Heart right ventricle (tissue), 16 donors: ENCODE measurements around the gene GRN. TPM values are rescaled to one million over a fixed set of nuclear protein-coding genes. Genes with fewer than 3 reads are reported as not detected.
A peak's percentile ranks its signal among the peaks of the same experiment; 100 is the strongest.

ENCODE experiments used
- ATAC-seq, 8 donors: fragments of 200-7000 bp; cut with Tn5 transposase; one replicate each; pipeline ENCODE4 v1.9.1; 2020; ENCODE audit warnings: mild to moderate bottlenecking in 8 of 8, moderate library complexity in 8 of 8, moderate number of reproducible peaks in 1 of 8
- DNase-seq, 2 donors: peaks; one replicate each; pipeline ENCODE4 v3.0.0-alpha.2; 2020
- H3K27ac ChIP-seq, 10 donors: fragments of 200-600 bp; sonication (generic) in 2 of 10; one replicate each; pipeline versions ENCODE4 v1.5.0 to v1.8.0; 2020 to 2022; ENCODE audit warnings: mild to moderate bottlenecking in 3 of 10
- H3K27me3 ChIP-seq, 7 donors: fragments of 200-600 bp; one replicate each; pipeline ENCODE4 v1.8.0; 2021 to 2022; ENCODE audit warnings: mild to moderate bottlenecking in 2 of 7
- H3K36me3 ChIP-seq, 9 donors: fragments of 200-600 bp; sonication (generic) in 1 of 9; one replicate each; pipeline versions ENCODE4 v1.5.0 to v1.8.0; 2020 to 2022; ENCODE audit warnings: mild to moderate bottlenecking in 2 of 9
- H3K4me1 ChIP-seq, 9 donors: fragments of 200-600 bp; sonication (generic) in 1 of 9; one replicate each; pipeline versions ENCODE4 v1.5.0 to v1.8.0; 2020 to 2022; ENCODE audit warnings: mild to moderate bottlenecking in 4 of 9
- H3K4me3 ChIP-seq, 10 donors: fragments of 200-600 bp; sonication (generic) in 2 of 10; one replicate each; pipeline versions ENCODE4 v1.5.0 to v1.8.0; 2020 to 2022; ENCODE audit warnings: mild to moderate bottlenecking in 7 of 10, moderate library complexity in 2 of 10
- H3K9me3 ChIP-seq, 11 donors: fragments of 200-600 bp in 10 of 11; sonication (generic) in 2 of 11; one replicate each; pipeline versions ENCODE4 v1.5.0 to v1.8.0; 2013 to 2022; ENCODE audit warnings: mild to moderate bottlenecking in 2 of 11, control low read depth in 1 of 11, moderate library complexity in 1 of 11
- WGBS, 2 donors: extraction: QIAGEN DNeasy Blood & Tissue Kit; methylation state at CpG; one replicate each; pipeline ENCODE4 v1.1.7; 2013; ENCODE audit warnings: inconsistent platforms in 1 of 2; 5-methylcytosine and 5-hydroxymethylcytosine counted together
- intact Hi-C, 10 donors: fragments of 100-400 bp; cut with DNase I; formaldehyde crosslinking; loops; one replicate each; pipeline versions ENCODE4 v1.11.1 to v1.14.2; 2022
- polyA plus RNA-seq, 2 donors: library from polyadenylated mRNA; stranded (reverse); fragments of 200-250 nt; gene quantifications; one replicate each; pipeline ENCODE4 v1.2.3, GENCODE V29; 2013
- total RNA-seq, 10 donors: library from RNA; stranded (reverse); fragmentation: NEBNext Ultra II Directional in 3 of 10; extraction: Animal tissue kit (Norgen Biotek cat#: 25700) in 3 of 10; gene quantifications; one replicate each; pipeline versions ENCODE4 v1.2.1 to v1.2.4, GENCODE V29; 2021 to 2023
- TF ChIP-seq, protein P1 (sequence below), 9 donors: fragments of 200-600 bp; sonication (generic) in 2 of 9; IDR thresholded peaks; one replicate each; pipeline versions ENCODE4 v1.5.0 to v1.8.0; 2021 to 2022; ENCODE audit warnings: antibody characterized with exemption in 9 of 9, mild to moderate bottlenecking in 5 of 9, moderate library complexity in 1 of 9
- donor health status: Arrhythmogenic right ventricular cardiomyopathy.
- donor health status: ischemic (EF 13 %, LVEDD 7.1; RV severe dilation, severe dysfunction).
- donor health status: healthy with polysubstance abuse.
- donor health status: DM: no; HTN: yes; CAD: no.
- donor health status: DM: no; HTN: no; CAD: no.
- donor health status: ischemic (EF 25% LVEDD 6.9; RV normal size, moderate dysfunction).
- donor health status: ischemic (EF 25% LVEDD 5.7; RV mildly dilated, moderate dysfunction).
- donor health status: healthy.
- donor health status: DM: yes; HTN: yes; CAD: no.
- donor health status: Ischemic cardiomyopathy.
- donor health status: ischemic (EF 35%, LVEDD 5.7; RV mildly dilated, moderate dysfunction).
- donor health status: nonischemic (EF 11% LVEDD 7.7; RV severe dilation, severe dysfunction).
- donor health status: DM: yes; HTN: yes; CAD: no.
- donor health status: PGD.
- donor health status: ischemic (EF 29% LVEDD 5.4; RV normal size, mild dysfunction).
- donor health status: nonischemic (EF 23%, LVEDD 6.1; RV moderate dilation, normal function).

The GRN gene
- total and polyA plus RNA-seq, 12 donors, result 41.5 to 303 (median 148) TPM

DNA sequence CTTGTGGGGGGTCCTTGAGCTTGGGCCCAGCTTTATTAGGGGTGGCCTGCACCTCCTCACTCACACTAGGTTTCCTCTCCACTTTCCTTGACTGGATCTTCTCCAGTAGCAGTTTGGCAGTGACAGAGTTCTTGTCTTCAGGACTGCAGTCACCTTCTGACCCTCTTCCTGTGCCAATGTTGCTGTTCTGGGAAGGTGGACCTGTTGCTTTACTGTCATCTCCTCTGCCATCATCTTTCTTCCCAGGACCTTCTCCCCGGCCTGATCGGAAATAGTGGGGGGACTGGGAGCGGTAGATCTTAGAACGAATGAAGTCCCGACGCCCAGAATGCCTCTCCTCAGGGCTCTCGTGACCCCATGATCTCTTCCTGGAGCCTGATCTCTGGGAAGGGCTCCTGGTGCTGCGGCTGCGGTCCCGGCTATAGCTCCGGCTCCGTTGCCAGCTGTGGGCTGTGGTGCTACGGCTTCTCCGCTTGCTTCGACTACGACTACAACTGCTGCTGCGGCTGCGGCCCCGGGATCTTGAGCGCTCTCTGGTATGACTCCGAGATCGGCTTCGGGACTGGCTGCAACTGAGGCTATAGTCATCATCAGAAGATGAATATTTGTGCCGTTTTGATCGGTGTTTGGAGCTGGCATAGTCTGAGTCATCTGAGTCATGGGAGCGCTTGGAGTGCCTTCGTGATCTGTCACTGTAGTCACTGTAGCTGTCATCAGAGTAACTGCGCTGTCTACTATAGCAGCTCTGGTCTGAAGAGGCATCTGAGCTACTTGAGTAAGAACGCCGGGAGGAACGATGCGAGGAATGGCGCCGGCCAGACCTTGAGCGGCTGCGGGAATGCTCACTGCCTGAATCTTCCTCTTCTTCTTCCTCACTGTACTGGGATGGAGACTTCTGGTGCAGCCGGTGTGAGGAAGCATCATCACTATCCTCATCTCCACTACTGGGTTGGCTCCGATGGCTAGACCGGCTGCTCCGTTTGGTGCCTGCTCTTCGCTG, 53.9 kb downstream of the GRN start:
- Histone ChIP-seq H3K36me3 (peaks cover 0 to 85% (median 36%) of the 10 kb centered on the region in 9 donors), H3K27ac (no peak overlapping the region), H3K4me3 (no peak overlapping the region), H3K9me3 (no peaks in the 10 kb centered on the region), H3K4me1 (no peaks in the 10 kb centered on the region), H3K27me3 (no peaks in the 10 kb centered on the region)
- TF ChIP-seq, protein P1, sequence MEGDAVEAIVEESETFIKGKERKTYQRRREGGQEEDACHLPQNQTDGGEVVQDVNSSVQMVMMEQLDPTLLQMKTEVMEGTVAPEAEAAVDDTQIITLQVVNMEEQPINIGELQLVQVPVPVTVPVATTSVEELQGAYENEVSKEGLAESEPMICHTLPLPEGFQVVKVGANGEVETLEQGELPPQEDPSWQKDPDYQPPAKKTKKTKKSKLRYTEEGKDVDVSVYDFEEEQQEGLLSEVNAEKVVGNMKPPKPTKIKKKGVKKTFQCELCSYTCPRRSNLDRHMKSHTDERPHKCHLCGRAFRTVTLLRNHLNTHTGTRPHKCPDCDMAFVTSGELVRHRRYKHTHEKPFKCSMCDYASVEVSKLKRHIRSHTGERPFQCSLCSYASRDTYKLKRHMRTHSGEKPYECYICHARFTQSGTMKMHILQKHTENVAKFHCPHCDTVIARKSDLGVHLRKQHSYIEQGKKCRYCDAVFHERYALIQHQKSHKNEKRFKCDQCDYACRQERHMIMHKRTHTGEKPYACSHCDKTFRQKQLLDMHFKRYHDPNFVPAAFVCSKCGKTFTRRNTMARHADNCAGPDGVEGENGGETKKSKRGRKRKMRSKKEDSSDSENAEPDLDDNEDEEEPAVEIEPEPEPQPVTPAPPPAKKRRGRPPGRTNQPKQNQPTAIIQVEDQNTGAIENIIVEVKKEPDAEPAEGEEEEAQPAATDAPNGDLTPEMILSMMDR (IDR thresholded peaks at IDR 0.05), result no peak
- ATAC-seq, result peak in 2 of 8 donors; percentile 15 to 56
- WGBS, 2 donors, result 96 to 98% methylated on average over 41 of the region's 41 CpGs
- intact Hi-C loops, result loop anchor here in 1 of 10 donors (10.0 kb wide), 1 partner anchor 126 kb away; no protein-coding TSS in a partner anchor
- no peak for DNase-seq

DNA sequence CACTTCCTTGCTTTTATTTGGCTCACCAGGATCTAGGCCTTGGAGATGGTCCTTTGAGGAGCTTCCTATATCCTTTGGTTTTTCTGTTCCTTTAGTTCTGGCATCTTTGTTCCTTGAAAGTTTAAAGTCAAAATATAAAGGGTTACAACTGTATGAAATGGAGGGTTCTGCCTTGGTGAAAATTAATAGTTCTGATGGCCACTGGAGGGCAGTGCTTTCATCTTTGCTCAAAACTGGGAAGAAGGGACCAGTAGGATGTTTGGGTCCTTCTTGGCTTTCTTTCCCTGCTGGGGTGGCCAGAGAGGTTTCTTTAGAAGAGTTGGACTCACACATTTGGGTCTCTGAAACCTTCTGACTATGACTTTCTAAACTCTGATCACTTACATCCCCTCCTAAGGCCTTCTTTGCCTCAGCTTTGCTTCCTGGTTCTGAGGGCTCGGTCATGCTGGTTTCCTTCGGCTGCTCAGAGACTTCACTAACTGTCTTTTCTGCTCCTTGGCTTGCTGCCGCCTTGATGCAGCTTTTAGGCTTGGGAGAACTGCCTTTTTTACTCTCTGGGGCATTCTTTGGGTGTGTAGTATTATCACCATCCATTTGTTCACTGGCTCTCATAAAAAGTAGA, 55.2 kb downstream of the GRN start:
- no peaks in the 10 kb centered on the region for H3K27me3 ChIP-seq
- H3K9me3 ChIP-seq, result no peaks in the 10 kb centered on the region
- H3K27ac ChIP-seq, result no peak overlapping the region
- 86 to 89% methylated on average over 3 of the region's 3 CpGs for WGBS, 2 donors
- ATAC-seq (peak in 1 of 8 donors; percentile 40), DNase-seq (no peak)
- intact Hi-C loops, result loop anchor here in 4 of 10 donors (2.0 to 10.0 kb wide), 3 partner anchors 122 to 124 kb away; no protein-coding TSS in a partner anchor
- TF ChIP-seq, protein P1 (IDR thresholded peaks at IDR 0.05), result peak in 7 of 9 donors; percentile 29 to 51 (median 43)
- H3K36me3 ChIP-seq, result peaks cover 0 to 98% (median 47%) of the 10 kb centered on the region in 9 donors
- H3K4me1 ChIP-seq, result no peaks in the 10 kb centered on the region
- H3K4me3 ChIP-seq, result no peak overlapping the region

Other genes starting within 250 kb of the GRN start
- 10 to 100 TPM; 55.2 to 85.4 (median 68.3) TPM for gene HDAC5, start 221.7 kb upstream of the GRN start, total RNA-seq
- 10 to 100 TPM; 56.3 to 63.7 TPM for gene HDAC5, start 221.7 kb upstream of the GRN start, polyA plus RNA-seq
- gene HROB, start 203.4 kb upstream of the GRN start, total RNA-seq, result 1 to 10 TPM in 4 of 10 donors, under 1 TPM in 6; 0.49 to 1.9 (median 0.74) TPM
- under 1 TPM; 0.28 to 0.37 TPM for gene HROB, start 203.4 kb upstream of the GRN start, polyA plus RNA-seq
- 10 to 100 TPM; 12.4 to 16.4 (median 13.6) TPM for gene ASB16, start 174.6 kb upstream of the GRN start, total RNA-seq
- 1 to 10 TPM in 1 of 2 donors, under 1 TPM in 1; 0.64 to 6.5 TPM for gene ASB16, start 174.6 kb upstream of the GRN start, polyA plus RNA-seq
- gene TMUB2, start 158.3 kb upstream of the GRN start, total RNA-seq, result 10 to 100 TPM; 16.3 to 28.3 (median 19.6) TPM
- gene TMUB2, start 158.3 kb upstream of the GRN start, polyA plus RNA-seq, result 10 to 100 TPM; 27.8 to 37.2 TPM
- 10 to 100 TPM; 23.7 to 40.6 (median 32.4) TPM for gene ATXN7L3, start 145.4 kb upstream of the GRN start, total RNA-seq
- 10 to 100 TPM; 29.0 to 29.8 TPM for gene ATXN7L3, start 145.4 kb upstream of the GRN start, polyA plus RNA-seq
- 10 to 100 TPM; 35.9 to 56.3 (median 42.5) TPM for gene UBTF, start 125.6 kb upstream of the GRN start, total RNA-seq
- gene UBTF, start 125.6 kb upstream of the GRN start, polyA plus RNA-seq, result 10 to 100 TPM; 30.8 to 34.4 TPM
- gene SLC4A1, start 77.2 kb upstream of the GRN start, total RNA-seq, result 1 to 10 TPM in 2 of 10 donors, under 1 TPM in 8; 0.11 to 2.4 (median 0.53) TPM
- under 1 TPM in 1 of 2 donors, not detected in 1; 0.06 TPM for gene SLC4A1, start 77.2 kb upstream of the GRN start, polyA plus RNA-seq
- gene RUNDC3A, start 36.7 kb upstream of the GRN start, total RNA-seq, result 1 to 10 TPM in 4 of 10 donors, under 1 TPM in 5, not detected in 1; 0.15 to 1.9 (median 0.69) TPM
- under 1 TPM in 1 of 2 donors, not detected in 1; 0.38 TPM for gene RUNDC3A, start 36.7 kb upstream of the GRN start, polyA plus RNA-seq
- gene SLC25A39, start 20.5 kb upstream of the GRN start, total RNA-seq, result 10 to 100 TPM; 36.3 to 54.7 (median 43.1) TPM
- 100 to 1,000 TPM in 1 of 2 donors, 10 to 100 TPM in 1; 81.8 to 105 TPM for gene SLC25A39, start 20.5 kb upstream of the GRN start, polyA plus RNA-seq
- under 1 TPM; 0.25 to 0.95 (median 0.46) TPM for gene FAM171A2, start 18.6 kb downstream of the GRN start, total RNA-seq
- gene FAM171A2, start 18.6 kb downstream of the GRN start, polyA plus RNA-seq, result under 1 TPM; 0.29 to 0.57 TPM
- gene ITGA2B, start 44.3 kb downstream of the GRN start, total RNA-seq, result 1 to 10 TPM in 1 of 10 donors, under 1 TPM in 8, not detected in 1; 0.18 to 1.2 (median 0.62) TPM
- gene ITGA2B, start 44.3 kb downstream of the GRN start, polyA plus RNA-seq, result 1 to 10 TPM in 1 of 2 donors, under 1 TPM in 1; 0.30 to 1.2 TPM
- gene GPATCH8, start 158.1 kb downstream of the GRN start, total RNA-seq, result 10 to 100 TPM; 19.3 to 25.1 (median 22.0) TPM
- 10 to 100 TPM in 1 of 2 donors, 1 to 10 TPM in 1; 5.8 to 23.3 TPM for gene GPATCH8, start 158.1 kb downstream of the GRN start, polyA plus RNA-seq
- 1 to 10 TPM in 9 of 10 donors, under 1 TPM in 1; 0.92 to 6.9 (median 4.0) TPM for gene FZD2, start 212.2 kb downstream of the GRN start, total RNA-seq
- gene FZD2, start 212.2 kb downstream of the GRN start, polyA plus RNA-seq, result 1 to 10 TPM; 2.9 to 3.0 TPM